NCI-H2171 treated with DMSO at 0.1 percent for 48 hours (cell line): Measurements from ENCODE around the gene CHEK1.
"Not testable (repeated sequence)": the region's sequence is repeated elsewhere in the genome, so short reads cannot be mapped to it uniquely, and the experiment has no call there.

Experiments used
- DNase-seq: peaks from one replicate; lab custom pipeline; 2025; lab: John Stamatoyannopoulos, UW

Gene CHEK1

DNA sequence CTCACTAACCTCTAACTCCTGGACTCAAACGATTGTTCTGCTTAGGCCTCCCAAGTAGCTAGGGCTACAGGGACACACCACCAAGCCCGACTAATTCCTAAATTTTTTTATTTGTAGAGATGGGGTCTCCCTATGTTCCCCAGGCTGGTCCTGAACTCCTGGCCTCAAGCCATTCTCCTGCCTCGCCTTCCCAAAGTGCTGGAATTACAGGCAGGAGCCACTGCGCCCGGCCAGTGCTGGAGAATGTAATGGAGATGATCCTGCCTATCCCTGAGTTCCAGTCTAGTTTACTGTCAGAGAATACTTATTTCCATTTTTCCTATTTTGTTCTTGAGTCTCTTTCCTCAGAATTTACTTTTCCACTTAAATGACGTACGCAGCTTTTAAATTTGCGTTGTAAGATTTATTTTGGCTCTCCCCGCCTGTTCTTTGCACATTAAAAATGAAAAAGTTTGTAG is at the start of gene CHEK1:
Gene CHEK1, plus strand, starts transcription at position 408 of the 458 bp plus-strand sequence. CDS start 1,606 bp downstream, outside the sequence.
- DNase-seq, result no peak

DNA sequence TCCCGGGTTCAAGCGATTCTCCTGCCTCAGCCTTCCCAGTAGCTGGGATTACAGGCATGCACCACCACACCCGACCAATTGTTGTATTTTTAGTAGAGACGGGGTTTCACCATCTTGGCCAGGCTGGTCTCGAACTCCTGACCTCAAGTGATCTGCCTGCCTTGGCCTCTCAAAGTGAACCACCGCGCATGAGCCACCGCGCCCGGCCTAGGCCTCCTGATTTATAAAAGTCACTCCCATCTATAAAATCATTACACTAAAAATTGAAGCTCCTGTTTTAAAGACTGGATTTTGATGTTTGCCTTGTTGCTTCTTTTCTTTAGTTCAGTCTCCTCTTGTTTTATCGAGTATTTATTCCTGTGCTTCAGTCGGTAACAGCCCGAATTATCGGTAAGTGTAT is 47.8 kb upstream of the CHEK1 start:
- not testable (repeated sequence) for DNase-seq

DNA sequence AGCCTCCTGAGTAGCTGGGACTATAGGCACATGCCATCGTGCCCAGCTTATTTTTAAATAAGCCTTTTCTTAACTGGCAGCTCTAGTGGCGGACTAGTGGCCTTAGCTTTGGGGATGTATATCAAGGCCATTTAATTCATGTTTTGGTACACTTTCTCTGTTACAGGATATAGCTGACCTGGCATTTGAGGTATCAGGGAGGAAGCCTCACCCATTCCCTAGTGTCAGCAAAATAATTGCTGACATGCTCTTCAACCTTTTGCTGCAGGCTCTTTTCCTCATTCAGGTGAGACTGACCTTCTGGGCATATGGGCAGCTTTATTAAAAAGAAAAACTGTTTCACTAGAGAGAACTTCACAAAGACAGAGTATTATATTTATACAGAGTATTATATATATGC is 46.2 kb upstream of the CHEK1 start:
- DNase-seq, result no peak

DNA sequence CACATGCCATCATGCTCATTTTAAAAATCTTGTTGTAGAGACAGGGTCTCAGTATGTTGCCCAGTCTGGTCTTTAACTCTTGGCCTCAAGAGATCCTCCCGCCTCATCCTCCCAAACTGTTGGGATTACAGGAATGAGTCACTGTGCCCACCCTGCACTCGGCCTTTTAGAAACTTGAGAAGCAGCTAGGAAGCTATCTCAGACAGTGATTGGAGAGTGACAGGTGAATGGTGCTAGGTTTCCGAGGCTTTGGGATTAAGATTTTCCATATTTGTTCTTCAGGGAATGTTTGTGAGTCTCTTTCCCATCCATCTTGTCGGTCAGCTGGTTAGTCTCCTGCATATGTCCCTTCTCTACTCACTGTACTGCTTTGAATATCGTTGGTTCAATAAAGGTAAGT is 45.2 kb upstream of the CHEK1 start:
- no peak for DNase-seq

DNA sequence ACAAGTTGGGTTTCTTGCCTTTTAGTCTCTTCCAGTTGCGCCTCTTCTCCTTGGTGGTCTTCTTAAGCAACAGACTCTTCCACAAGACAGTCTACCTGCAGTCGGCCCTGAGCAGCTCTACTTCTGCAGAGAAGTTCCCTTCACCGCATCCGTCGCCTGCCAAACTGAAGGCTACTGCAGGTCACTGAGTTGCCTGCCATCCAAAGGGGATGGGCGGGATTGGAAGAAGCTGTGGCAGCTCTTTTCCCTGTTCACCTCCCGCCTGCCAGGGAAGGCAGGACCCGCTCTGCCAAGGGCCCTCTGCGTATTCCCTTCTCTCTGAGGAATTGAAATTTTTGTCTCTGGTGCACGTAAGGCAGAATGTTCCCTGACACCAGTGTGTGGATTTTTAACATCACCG is 41.5 kb upstream of the CHEK1 start:
- no peak for DNase-seq

DNA sequence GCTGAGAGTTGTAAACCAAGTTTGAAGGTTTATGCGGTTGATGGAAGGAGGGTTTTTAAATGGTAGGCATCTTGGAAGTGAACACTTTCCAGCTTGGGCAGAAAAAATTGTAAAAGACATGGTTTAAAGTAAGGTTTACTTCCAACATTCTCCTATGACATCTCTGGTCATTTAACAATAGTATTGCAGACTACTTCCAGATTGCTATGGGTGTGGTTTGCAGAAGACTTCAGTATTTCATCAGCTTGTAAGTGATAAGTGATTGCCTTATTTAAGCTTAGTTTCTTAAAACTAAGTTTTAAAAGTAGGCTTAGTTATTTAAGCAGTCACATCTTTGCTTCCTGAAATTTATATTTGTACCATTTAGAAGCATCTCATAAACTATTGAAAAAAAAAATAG is 39.5 kb upstream of the CHEK1 start:
- DNase-seq, result no peak

DNA sequence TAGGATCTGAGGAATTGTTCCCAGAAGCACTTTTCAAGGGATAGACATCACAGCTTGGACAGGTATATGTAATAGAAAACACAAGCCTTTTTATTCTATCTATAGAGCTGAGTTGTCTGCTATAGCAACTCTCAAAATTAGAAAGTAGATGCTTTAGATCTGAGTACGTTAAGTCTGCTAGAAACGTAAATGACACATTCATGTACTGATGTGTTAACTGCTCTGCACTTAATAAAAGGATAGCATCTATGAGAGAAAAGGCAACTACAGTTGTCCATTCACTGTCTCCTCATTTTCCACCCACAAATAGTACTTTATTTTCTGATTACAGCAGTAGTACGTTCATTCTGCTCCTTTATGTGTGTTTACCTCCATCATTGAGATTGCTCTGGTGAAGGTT is 38.3 kb upstream of the CHEK1 start:
- DNase-seq, result no peak

DNA sequence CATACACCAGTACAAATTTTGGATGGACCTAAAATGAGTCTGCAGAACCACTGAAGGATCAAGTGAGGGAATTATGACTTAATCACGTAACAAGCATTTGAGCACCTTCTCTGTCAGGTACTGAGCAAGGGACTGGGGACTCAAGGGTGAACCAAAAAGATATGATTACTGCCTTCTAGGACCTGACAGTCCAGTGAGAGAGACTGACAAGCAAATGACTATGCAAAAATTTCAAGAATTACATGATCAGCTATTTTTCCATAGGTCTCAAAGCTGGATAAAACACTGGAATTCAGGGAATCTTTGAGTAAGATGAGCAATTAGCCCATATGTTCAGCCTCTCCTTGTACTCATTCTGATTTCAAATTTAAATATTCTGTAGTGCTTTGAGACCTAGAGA is 37.5 kb upstream of the CHEK1 start:
- DNase-seq, result no peak

DNA sequence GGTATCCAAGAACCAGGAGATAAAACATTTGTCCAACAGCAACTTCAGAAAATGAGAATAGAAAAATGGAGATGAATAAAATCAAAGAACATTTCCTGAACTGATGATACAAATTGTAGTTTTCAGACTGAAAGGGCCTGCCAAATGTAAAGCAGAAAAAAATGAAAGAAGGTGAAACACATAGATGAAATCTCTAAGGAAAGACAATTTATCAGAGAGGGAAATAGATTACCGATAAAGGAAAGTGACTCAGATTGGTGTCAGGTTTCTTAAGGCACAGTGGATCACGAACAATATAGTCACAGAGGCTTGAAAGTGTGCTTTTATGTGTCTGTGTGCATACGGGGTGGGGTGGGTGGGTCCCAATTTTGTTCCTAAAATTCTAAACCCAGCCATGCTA is 36.5 kb upstream of the CHEK1 start:
- no peak for DNase-seq

DNA sequence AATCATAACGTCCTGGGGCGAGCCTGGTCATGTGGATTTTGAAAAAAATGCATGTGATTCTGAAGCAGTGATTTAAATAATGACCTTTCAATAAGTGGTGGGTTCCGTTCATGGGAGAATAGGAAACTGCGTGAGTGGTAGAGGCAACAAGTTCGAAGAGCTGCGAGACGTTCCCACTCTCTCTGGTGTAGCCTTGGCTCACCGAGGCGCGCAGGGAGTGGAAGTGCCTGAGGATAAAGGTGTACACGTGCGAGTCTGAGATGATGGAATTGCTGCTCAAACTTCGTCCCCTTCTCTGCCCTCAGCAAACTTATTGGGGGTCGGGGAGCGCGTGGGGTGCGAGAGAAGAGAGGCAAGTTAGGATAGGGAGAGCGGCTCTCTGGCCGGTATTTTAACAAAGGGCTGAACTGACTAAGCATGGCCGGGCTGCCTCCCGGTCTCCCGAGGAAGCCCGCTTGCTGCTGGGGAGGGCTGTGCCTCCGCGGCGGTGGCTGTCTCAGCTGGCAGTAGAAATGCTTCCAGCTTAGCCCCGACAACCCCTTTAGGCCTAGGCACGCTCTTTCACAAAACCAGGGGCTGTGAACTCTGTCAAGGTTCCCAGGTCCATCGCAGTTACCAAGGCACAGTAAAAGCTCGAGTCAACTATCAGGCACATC is 33.2 kb upstream of the CHEK1 start:
- DNase-seq, result peak; percentile 56

DNA sequence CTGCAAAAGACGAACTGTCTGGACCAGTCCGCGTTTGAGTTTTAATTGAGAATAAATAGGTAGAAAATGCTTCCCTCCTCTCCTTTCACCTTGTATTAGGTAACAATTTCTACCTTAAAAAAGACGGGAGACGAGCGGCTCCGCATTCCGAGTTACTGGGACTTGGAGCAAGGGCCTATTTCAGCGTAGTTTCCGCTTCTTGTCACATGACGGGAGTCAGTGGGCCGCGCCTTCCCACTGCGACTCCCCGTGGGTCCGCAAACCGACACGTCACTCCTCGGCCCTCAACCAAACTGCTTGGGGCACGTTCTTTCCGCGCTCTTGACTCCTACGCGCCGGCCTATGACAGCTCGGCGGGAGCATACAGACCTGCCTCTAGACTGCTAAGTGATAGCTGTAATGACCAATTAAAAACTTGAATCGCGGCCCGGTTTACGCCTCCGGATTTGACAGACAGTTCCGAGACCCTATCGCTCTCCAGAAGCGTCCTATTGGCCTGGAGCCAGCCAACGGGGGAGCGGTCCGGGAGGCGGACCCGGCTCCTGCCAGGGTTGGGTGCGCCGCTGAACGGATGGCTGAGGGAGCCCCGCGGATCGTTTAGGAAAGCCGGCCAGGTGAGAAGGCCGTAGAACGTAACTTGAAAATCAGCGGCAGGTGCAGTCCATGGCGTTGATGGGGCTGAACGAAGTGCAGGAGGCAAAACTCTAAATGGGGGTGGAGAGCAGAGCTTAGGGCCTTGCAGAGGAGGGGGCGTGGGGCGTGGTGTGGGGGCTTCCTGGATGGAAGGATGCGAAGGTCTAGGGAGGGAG is 32.5 kb upstream of the CHEK1 start, which contains the start of gene STT3A:
Gene STT3A, plus strand, starts transcription at position 548 of the 809 bp plus-strand sequence. CDS start 3,064 bp downstream, outside the sequence.
- DNase-seq, result peak; percentile 96

DNA sequence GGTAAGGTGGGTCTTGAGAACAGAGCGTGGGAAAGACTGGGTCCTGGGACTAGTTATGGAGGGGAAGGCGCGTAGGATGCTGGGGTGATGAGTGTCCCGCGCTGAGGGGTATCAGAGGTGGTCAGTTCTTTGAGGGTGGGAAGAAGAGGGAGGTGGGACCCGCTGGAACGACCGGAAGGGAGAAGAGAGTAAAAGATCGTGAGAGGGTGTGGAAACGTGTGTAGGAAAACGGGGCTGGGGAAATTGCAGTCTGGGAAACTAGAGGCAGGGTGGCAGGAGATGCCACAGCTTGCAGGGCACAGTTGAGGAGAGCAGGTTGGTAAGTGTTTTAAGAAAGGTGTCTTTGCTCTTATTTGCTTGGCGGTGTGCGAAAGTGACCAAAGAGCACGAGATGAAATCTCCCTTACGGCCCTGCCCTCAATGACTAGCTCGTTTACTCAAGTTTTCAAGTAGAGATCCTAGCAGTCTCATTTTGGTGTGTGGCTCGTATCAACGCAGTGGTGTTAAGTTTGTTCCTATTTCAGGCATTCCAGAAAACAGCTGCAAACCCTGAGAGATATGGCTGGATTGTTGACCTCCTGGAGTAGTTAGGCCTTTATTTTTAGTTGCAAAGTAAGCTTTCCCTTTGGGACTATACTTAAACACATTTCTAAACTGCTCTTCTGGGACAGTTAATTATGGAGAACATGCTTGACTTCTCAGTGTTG is 31.7 kb upstream of the CHEK1 start:
- peak; percentile 47 for DNase-seq

DNA sequence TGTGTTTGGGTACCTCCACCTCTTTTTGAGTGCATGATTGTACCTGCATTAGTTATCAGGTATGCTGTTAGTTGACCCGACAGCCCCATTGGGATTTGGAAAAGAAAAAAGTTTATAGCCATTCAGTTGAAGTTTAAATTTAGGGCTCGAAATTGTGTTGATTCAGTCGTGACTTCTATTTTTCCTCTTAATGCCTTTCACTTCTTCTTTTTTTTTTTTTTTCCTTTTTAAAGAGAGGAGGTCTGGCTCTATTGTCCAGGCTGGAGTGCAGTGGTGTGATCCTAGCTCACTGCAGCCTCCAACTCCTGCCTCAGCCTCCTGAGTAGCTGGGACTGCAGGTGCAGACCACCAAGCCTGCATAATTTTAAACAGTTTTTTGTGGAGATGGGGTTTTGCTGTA is 30.0 kb upstream of the CHEK1 start:
- DNase-seq, result no peak

DNA sequence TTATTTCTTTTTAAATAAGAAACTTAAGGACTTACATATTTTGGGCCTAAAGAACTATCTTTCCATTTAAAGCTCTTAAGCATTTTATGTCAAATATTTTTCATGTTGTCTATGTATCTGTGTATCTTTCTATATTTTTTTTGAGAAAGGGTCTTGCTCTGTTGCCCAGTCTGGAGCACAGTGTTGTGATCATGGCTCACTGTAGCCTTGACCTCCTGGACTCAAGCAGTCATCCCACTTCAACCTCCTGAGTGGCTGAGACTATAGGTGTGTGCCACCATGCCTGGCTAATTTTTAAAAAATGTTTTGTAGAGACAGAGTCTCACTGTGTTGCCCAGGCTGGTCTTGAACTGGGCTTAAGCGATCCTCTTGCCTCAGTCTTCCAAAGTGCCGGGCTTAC is 24.3 kb upstream of the CHEK1 start:
- no peak for DNase-seq

DNA sequence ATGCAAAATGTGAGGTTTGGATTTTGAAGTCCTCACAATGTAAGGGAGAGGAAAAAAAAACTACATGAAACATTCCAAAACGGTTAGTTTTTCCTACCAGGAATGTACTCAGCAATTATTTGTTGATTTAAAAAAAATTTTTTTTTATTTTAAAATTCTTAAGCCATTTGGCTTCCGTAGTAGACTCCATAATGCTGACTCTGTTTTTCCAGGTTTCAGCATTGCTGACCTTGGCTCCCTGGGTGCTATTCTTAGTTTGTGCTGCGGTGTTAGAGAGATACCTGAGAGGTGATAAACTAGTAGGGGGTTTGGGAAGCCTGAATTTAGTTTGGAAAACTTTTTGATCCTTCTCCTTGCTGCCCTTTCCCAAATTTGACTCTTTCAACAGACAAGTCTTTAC is 21.8 kb upstream of the CHEK1 start:
- DNase-seq, result no peak

DNA sequence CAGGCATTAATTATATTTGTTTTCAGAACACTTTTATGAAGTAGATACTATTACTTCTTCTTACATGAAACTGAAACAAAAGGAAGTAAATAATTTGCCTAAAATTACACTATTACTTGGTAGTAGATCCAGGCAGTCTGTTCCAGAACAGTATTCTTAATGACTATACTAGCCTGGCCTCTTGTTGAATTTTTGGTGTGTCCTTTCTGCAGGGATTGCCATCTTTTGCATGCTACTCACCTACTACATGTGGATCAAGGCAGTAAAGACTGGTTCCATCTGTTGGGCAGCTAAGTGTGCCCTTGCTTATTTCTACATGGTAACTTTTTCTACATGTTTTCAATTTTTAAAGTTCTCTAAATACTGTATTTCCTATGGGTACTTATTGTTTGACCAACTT is 19.5 kb upstream of the CHEK1 start:
- DNase-seq, result no peak

DNA sequence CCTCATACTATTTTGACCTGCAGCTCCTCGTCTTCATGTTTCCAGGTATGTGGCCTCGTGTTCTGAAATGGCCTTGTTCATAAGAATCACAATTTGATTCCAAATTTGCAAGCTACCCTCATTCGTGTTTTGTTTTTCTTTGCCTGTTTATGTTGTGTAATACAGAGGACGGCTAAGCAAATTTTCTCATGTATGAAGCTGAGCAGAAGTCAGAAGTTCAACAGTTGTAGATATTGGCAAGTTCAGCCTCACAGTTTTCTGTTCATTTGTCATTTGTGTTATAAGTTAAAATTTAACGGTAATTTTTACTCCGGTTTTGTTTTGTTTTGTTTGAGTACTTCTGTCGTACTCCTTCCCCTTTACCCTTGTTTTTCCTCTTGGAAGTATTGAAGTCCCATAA is 15.4 kb upstream of the CHEK1 start:
- DNase-seq, result no peak

DNA sequence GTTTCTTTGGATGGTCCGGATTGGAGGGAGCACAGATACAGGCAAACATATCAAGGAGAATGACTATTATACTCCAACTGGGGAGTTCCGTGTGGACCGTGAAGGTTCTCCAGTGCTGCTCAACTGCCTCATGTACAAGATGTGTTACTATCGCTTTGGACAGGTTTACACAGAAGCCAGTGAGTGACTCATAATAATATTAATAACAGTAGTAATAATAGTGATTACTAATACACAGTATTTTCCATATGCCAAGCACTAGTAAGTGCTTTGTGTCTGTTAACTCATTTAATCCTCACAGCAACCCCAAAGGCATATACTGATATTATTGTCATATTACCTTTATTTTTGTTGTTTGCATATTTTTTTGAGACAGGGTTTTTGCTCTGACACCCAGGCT is 6.6 kb upstream of the CHEK1 start:
- no peak for DNase-seq

DNA sequence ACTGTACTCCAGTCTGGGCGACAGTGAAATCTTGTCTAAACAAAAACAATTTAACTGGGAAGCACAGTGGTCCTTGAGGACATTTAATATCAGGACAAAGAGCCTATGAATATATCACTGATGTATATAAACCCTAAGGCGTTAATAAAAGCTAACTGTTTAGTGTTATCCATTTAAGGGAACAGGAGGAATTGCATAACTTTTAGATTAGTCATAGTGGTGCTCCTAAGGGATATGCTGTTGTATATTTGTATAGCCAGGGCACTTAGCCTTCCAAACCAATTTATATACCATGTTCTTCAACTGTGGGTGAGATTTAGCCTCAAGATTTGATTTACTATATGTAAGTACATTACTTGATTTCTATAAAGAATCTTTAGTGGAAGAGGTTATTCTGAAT is 3.0 kb upstream of the CHEK1 start:
- no peak for DNase-seq

DNA sequence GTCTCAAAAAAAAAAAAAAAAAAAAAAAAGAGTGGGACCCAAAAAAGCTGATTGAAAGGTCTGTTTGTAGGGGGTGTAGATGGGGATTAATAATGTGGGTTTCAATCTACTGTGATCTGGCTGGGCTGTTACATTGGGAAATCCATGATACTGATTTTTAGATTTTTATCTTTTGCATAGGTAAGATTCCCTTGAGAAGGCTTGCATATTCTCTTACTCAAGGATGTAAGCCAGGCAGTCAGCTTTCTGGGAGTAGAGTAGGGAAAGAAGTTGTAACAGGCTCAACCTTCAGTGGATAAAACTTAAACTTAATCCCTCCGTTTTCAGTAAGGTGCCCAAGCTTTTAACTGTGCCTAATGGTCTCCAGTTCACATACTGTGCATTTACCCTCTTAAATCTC is 1.9 kb upstream of the CHEK1 start:
- no peak for DNase-seq

DNA sequence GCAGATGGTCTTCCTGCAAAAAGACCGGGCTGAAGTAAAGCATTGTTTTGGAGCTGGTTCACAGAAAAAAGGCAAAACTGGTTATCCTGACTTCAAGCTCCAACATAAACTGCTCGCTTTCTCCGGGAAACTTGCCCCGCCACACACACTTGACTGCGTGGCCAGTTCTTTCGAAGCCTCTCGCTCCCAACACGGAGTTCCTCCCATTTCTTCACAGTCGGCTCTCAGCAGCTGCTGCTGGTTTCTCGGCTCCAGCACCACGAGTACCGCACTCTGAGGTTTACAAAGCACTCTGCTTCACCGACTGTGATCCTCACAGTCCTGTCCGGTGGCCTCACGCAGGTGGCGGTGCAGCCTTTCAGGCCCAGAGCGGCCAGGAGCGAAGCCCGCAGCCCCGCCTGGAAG is 264 bp downstream of the CHEK1 start:
- DNase-seq, result peak; percentile 48

DNA sequence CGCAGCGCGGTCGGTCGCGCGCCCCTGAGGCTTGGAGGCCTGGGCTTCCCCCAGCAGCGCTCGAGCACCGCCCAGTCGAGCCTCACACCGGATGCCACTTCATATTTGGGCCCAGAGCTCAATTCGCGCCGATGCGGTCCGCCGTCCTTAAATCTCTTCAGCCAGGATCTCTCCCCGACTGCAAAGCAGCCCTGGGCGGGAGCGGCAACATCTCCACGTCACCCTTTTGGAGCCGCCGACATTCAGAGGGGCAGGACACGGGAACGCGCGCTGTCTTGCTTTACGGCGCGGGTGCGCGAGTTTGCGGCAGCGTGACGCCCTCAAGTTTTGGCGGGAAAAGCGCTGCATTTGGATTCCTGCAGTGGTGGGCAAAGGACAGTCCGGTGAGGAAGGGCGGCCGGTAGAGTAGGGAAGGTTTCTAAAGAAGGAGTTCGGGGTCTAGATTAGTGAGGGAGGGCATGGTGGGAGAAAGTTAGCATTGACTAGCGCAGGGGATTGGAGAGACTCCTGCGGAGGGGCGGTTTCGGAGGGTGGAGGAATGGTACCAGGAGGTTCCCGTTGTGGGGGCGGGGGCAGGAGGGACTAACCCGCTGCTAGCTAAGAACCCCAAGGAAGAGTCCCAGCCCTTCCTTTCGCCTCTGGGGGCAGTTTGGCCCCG is 796 bp downstream of the CHEK1 start:
- peak; percentile 80 for DNase-seq
